GM13976 (cell line): ENCODE data around the gene GINS3.
"Not testable (repeated sequence)": the region's sequence is repeated elsewhere in the genome, so short reads cannot be mapped to it uniquely, and the experiment has no call there.

Experiments
- DNase-seq: peaks from one replicate; pipeline ENCODE4 v3.0.0; 2012; ENCODE audit warnings: low spot score
- CTCF ChIP-seq: IDR thresholded peaks from 2 replicates; pipeline ENCODE4 v1.5.1; 2012; ENCODE audit warnings: borderline replicate concordance, mild to moderate bottlenecking; ENCODE audit not compliant: insufficient read depth; ENCODE audit errors: extremely low read depth, missing control alignments, control extremely low read depth
- in situ Hi-C: fragments of 300-500 bp; cut with MboI; formaldehyde crosslinking; loops from one replicate; pipeline ENCODE4 v1.12.0; 2022; ENCODE audit warnings: low sequenced_read_pairs, mixed read lengths, inconsistent platforms; ENCODE audit not compliant: unreplicated experiment

Gene GINS3

DNA sequence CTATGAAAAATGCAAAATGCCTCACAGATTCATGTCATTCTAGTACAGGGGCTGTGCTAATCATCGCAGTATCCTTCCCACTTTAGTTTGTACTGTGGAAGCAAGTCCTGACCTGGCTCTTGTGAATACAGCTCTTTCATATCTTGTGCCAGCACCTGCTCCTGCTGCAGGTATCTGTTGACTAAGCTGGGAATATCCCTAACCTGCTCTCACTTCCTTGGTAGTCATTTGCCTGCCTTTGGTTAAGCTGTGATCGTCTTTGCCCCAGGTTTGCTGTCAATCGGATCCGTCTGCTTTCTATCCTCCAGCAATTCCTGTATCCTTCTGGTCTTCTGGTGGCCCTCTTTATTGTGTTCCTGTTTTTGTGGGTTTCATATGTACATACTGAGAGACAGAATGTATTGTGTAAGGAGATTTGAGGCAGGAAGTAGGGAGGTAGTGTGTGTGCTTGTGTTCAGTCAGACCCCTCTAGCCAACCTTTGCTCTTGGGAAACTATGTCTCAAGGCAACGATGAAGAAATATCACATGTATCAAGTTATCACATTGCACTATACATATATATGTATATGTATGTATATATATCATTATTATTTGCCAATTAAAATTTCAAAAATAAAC is 7.7 kb upstream of the GINS3 start:
- in situ Hi-C loops, result no loop called here
- no peak for DNase-seq
- no peak for TF ChIP-seq CTCF

DNA sequence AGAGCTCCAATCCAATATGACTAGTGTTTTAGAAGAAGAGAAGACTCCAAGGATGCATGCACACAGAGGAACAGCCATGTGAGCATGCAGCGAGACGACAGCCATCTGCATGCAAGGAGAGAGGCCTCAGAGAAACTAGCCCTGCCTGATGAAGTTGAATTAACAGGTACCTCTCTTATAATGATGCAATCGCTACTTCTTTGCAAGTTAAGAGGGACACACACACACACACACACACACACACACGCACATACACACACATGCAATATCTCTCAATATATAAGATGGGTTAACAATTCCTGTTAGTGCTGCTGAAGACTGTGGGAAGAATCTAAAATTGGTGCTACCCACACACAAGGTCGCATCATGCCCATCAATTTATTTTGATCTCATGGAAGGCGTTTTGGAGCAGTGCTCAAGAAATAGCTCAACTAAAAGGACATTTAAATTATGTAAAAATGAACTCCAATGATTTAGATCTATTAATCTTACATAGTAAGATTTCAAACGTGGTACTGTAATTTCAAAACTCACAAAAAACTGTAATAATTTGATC is 7.0 kb upstream of the GINS3 start:
- TF ChIP-seq CTCF, result no peak
- no peak for DNase-seq
- in situ Hi-C loops, result no loop called here

- in situ Hi-C loops, result no loop called here
- no peak for TF ChIP-seq CTCF
- no peak for DNase-seq
Measured at GRCh38 chr16:58389724-58390123, 2.5 kb upstream of the GINS3 start.

DNA sequence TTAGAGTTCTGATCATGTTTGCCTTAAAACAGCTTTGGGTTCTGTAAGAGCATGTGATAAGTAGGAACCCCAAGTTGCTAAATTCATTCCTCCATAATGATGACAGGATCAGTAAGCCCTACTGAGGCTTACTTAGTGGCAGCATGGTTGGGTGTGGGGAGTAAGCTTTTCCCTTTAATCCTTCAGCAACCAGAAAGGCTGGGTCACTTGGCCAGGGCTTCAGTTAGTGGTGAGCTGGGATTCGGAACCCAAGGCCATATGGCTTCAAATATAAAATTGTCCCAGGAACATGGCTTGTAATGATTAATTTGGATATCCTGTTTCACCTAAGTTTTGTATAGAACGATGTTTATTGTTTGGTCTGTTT is 850 bp downstream of the GINS3 start:
- peak; percentile 37 for DNase-seq
- no peak for TF ChIP-seq CTCF
- in situ Hi-C loops, result no loop called here

DNA sequence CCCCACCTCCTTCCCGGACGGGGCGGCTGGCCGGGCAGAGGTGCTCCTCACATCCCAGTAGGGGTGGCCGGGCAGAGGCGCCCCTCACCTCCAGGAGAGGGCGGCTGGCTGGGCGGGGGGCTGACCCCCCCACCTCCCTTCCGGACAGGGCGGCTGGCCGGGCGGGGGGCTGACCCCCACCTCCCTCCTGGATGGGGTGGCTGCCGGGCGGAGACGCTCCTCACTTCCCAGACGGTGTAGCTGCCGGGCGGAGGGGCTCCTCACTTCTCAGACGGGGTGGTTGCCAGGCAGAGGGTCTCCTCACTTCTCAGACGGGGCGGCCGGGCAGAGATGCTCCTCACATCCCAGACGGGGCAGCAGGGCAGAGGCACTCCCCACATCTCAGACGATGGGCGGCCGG is 4.6 kb downstream of the GINS3 start:
- in situ Hi-C loops, DNase-seq: not testable (repeated sequence)

DNA sequence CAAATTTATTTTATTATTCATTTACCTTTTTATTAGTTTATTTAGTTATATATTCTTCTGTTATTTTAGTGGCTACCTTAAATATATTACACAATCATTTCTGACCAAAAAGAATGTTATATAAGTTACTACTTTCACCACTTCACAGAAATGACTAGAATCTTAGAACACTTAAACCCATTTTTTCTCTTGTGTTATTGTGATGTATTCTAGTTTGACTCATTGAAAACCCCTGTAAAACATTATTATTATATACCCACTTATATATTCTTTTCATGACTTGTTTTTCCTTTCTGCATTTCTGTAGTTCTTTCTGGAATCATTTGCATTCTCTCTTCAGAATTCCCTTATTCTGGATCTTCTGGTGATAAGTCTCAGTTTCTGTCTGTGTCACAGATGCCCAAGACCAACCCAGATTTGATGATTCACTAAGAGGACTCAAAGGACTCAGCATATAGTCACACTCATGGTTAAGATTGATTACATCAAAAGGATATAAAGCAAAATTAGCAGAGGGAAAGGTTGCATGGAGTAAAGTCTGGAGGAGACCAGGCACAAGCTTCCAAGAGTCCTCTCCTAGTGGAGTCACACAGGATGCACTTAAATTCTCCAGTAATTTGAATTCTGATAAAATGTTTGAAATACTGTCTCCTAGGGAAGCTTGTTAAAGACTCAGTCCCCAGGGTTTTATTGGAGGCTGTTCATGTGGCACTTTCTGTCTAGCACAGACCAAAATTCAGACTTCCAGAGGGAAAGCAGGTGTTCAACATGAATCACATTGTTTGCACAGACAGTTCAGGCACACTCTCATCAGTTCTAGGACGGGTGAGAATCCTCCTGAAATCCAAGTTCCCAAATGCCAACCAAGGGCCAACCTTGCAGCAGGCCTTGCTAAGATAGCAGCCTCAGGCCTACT is 7.7 kb downstream of the GINS3 start:
- no peak for DNase-seq
- in situ Hi-C loops, result no loop called here
- TF ChIP-seq CTCF, result no peak

GRCh38 chr16:58401305-58401704 is 9.0 kb downstream of the GINS3 start:
- in situ Hi-C loops, DNase-seq: not testable (repeated sequence)
